ENCODE data around the gene PIH1D2.

- TF ChIP-seq CTCF (IDR thresholded peaks at IDR 0.05; ENCODE audit: low read depth, low read length) (no peak), POLR2A (IDR thresholded peaks at IDR 0.05; ENCODE audit: extremely low read depth, insufficient read length) (no peak), MYC (IDR thresholded peaks at IDR 0.05; ENCODE audit: low read depth, low read length) (no peak)
Observed at GRCh38 chr11:112097734-112098528, 24.1 kb upstream of the PIH1D2 start.
